GM21515 (cell line): ENCODE results near the gene DNAJC17.

Experiments
- ATAC-seq: cut with Tn5 transposase; IDR thresholded peaks from one replicate; pipeline ENCODE4 v1.9.1; 2021; ENCODE audit not compliant: unreplicated experiment

DNAJC17 gene

DNA sequence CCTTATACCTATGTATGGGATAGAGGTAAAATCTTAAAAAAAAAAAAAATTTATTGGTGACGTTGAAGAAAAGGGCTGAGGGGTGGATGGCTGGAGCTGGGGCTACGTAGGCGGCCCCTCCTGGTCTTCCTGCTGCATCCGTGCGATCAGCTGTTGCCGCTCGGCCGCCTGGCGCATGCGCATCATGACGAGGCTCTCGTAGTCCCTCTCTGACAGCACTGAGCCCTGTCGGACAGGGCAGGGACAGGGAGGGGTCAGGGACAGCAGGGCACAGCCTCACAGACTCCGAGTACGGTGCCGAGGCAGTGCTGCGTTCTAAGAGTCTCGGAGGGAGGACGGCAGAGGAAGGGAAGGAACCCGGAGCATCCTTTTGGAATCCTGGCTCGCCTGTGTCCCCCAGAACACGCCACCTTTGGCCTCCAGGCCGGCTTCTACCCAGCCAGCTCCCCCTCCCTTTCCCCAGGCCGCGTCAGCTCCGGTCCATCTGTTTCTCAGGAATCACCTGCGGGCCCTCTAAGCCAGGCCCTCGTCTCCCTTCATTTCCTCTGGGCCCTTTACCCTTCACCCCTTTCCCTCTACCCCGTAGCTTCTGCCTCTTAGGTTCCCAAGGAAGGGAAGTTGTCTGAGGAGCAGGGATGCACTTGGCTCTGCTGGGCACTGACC is 39.3 kb downstream of the DNAJC17 start:
- ATAC-seq, result no peak

GRCh38 chr15:40766906-40767837 is 40.1 kb downstream of the DNAJC17 start:
- ATAC-seq, result no peak

DNA sequence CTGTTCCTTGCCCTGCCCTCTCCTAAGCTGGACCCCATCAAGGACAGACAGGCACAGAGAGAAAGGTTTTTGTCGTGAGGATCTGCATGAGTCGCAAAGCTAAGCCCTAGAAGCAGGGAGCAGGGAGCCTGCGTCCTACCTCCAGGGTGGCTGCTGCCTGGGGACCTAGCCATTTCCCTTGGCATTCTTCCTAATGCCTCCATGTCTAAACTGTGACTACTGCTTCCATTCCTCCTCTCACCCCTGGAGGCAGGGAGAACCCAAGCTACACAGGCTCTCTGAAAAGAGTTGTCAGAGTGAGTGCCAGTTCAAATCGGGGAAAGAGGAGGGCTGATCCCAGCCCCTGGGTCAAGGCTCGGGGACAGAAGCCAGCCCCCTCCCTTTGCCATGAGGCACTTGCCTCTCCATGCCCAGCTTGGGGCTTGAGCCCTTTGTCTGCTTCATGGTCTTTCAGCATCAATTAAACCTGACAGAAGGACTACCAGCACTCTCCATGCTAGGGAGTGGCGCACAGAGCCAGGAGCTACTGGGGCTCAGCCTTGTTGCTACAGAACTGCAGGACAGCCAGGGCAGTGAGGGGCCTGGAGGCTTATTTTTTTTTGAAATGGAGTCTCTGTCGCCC is 41.0 kb downstream of the DNAJC17 start:
- no peak for ATAC-seq

- ATAC-seq, result no peak
Observed at GRCh38 chr15:40764629-40765103, 42.6 kb downstream of the DNAJC17 start.

DNA sequence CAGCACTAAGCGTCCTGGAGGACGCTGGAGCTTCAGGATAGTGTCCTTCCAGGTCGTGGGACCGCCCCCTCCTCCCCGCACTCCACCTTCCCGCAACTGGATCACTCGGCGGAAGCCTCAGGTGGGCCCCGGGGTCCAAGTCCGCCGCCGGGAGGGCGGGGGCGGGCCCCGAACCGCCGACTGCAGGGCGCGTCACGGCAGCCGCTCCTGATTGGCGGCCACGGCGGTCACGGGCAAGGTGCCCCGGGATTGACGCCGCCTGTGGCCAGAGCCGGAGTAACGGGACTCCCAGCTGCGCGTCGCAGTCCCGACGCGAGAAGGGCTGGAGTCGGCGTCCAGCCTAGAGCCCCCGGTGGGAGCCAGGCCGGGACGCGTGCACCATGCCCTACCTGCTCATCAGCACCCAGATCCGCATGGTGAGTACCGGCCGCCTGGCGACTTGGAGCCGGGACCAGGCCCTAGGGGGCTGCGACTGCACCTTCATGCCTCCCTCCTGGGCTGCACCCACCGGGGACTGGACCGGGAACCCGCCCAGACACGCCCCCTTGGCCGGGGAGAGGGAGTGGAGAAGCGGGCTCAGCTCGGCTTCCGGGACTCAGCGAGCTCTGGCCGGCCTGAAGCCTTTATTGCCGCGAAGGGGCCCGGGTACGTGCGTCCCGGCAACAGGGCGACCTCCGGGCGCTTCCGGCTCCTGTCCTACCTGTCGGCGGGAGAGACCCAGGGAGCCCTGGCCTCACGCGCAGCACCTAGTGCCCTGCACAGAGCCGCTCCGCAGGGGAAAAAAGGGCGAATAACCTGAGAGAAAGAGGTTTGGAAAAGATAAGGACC is 43.3 kb downstream of the DNAJC17 start, which contains the start of gene GCHFR:
GCHFR (plus strand) TSS at position 268 of the 828 bp plus-strand sequence; CDS start at position 381, 113 bp downstream.
- ATAC-seq, result peak; percentile 52

DNA sequence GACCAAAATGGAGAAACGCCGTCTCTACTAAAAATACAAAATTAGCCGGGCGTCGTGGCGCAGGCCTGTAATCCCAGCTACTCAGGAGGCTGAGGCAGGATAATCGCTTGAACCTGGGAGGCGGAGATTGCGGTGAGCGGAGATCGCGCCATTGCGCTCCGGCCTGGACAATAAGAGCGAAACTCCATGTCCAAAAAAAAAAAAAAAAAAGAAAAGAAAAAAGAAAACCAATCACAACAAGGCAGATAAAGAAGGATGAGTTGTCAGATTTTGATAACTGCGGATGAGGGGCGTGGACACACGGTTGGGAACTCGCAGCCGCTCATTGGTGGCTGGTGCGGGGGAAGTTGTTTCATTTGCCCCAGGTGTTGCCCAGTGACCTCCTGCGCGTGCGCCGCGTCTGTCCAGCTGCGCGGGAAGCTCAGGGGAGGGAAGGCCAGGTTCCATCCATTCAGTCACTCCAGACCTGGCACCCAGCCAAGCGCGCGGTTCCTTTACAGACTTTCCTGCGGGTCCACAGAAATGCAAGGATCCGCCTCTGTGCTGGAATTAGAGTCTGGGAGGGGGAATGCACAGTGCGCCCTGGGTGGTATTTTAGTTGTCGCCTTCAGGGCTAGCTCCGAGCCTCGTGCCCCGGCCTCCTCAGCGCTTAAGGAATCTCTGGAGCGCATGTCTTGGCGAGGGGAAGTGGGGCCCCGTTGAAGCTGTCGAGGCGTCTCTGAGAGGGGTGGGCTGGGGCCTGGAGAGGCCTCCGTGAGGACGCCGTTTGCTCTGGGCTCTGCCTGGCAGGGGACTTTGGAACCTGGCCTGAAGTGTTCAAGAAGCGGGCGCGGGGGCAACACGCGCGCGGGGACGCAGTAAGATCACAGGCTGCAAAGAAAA is 44.1 kb downstream of the DNAJC17 start:
- peak; percentile 11 for ATAC-seq

DNA sequence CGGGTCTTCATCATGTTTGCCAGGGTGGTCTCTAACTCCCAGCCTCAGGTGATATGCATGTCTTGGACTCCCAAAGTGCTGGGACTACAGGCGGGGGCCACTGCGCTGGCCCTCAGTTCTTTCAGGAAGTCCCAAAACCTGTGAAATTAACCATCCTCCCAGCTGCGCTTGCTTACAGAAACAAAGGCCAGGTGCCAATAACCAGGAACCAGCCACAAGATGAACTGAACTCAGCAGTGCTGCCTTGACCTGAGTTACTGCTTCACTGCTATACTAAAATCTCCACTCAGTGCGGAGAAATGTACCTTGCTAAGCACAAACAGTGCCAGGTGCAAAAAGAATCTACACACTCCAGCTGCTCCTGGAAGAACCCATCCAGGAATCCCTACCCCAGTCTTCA is 47.3 kb downstream of the DNAJC17 start:
- no peak for ATAC-seq

DNA sequence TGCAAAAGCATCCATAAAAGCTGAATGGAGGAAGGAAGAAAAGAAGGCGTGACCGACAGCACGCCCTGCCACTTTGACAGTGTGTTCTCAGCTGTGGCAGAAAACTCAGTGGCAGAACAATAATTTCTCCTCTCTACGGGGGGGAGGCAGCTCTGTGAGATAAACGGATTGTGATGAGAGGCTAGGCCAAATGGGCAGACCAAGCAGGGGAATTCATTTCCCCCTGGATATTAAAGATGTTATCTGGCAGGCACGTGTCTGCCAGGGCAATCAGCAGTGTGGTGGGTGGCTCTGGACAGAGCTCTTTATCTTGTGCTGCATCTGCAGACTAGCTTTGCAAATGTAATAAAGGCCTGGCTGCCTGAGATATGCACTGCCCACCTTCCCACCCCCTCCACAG is 50.3 kb downstream of the DNAJC17 start:
- ATAC-seq, result no peak

DNA sequence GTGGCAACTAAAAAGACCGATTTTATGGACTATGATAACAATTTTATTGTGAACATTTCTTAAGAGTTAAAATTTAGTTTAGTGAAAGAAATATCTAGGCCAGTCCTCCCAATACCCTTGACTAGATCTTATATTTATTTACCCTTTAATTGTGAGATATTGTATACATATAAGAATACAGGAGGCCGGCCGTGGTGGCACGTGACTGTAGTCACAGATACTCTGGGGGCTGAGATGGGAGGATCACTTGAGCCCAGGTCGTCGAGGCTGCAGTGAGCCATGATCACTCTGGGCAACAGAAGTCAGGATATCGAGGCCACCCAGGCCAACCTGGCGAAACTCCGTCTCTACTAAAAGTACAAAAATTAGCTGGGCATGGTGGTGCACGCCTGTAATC is 51.5 kb downstream of the DNAJC17 start:
- ATAC-seq, result no peak

GRCh38 chr15:40754883-40755811 is 52.1 kb downstream of the DNAJC17 start, which contains the start of gene RMDN3:
TSS of gene RMDN3 (minus strand) at chr15:40755254. CDS start at chr15:40754783, 471 bp downstream.
- peak; percentile 80 for ATAC-seq

DNA sequence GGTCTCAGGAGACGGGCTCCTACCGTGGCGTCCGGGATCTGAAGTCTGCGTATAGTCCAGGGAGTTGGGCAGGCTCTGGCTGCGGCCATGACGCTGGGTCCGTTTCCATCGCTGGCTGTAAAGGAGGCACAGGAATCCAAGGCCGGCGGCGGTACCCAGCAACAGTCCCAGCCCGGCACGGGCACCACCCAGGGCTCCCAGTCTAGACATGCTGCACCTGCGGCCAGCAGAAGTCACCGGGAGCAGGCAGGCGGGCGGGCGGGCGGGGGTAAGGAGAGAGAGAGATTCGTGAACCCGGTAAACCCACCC is 52.7 kb downstream of the DNAJC17 start:
- ATAC-seq, result peak; percentile 3

DNA sequence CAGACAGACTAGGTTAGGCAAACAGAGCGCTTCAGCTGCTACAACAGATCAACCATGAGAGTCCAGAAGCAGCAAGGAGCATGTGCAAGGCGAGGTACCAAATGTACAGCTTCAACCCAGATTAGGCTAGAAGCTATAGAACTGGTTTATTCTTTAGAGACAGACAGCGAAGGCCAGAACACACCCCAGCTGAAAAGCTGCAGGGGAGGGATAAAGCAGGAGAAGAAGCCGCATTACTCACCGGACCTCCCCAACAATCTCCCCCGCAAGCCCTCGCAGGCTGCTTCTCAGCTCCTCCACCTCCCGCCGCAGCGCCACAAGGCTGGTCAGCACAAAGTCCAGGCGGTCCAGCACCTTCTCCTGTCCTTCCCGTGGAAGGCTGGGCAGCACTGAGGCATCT is 55.5 kb downstream of the DNAJC17 start:
- ATAC-seq, result no peak

DNA sequence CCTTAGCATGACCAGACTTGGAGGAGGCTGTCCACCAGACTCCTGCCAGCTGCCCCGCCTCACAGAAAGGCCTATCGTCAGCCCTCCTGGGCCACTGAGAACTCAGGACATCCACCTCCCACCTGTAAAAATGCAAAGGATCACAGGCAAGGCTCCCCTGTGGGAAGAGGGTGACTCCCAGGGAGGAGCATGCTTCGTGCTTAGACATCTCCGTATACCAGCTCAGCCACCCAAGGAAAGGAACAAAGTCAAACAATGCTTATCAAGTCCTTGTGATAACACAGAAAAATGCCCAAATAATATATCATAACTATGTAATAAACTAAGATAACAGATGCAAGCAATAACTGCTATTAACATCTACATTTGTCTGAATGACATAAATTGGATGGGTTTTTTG is 56.4 kb downstream of the DNAJC17 start:
- ATAC-seq, result no peak

- no peak for ATAC-seq
Observed at GRCh38 chr15:40749151-40749630, 58.1 kb downstream of the DNAJC17 start.

DNA sequence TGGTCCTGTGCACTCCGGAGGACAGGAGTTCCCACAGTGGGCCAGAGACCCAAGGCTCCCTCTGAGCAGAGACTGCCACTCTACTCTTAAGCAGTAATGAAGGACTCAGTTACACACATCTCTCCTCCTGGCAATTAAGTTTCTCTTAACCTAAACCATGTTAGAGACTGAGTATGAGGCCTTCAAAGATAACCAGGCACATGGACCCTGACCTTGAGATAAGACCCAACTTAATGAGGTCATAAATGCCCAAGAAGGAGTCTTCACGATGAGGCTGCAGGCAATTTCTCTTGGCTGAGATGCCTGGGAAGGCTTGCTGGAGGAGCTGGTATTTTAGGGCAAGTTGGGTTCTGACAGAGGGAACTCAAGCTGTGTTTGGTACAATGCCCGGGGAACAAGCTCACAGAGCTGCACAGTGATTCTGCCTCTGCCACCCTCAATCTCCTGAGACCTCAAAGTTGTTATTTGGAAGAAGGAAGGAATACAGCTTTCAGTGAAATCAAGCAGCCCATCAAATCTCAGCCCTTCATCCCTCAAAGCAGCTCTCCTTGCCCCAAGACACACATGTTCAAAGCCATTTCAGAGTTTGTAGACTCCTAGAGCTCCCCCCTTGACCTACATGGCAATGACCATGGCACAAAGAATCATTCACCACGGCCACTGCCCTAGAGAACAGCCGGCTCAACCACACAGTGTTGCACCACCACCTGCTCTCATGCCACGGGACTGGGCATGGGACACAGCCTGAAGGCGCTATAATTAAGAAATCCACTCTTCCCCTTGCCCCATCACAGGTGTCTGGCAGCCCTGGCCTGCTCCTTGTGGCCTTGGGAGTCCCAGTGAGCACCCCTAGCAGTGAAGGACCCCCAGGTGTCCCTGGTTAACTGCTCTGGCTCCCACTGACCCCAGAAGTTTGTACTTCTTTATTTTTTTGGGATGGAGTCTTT is 59.3 kb downstream of the DNAJC17 start:
- ATAC-seq, result no peak

DNA sequence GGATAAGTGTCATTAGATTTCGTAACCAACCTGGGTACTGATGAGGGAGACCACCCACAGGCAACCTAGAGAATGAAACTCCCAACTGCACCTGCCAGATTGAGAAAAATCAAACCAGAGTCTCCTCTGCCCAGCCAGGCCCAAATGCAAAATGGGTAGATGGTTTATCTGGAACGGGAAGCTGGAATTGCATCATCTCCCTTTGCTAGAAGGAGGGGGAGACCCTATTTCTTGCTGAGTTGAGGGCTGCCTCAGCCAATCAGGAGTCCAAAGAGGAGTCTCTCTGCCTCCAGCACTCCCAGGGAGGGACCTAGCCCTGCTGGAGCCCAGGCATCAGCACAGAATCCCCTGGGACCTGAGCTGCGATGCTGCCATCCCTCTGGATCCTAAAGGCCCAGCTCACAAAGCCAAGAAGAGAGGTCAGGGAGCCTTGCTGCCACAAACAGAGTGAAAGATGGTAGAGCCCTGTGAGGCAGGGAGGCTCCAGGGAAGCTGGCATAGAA is 60.3 kb downstream of the DNAJC17 start:
- no peak for ATAC-seq

- ATAC-seq, result no peak
Observed at GRCh38 chr15:40744815-40745152, 62.5 kb downstream of the DNAJC17 start.
